Adipocyte (in vitro differentiated cells): Measurements from ENCODE around the gene FRS3.
"Not testable (repeated sequence)": the region's sequence is repeated elsewhere in the genome, so short reads cannot be mapped to it uniquely, and the experiment has no call there.

Experiments used
- DNase-seq: peaks from one replicate; pipeline ENCODE4 v3.0.0-alpha.2; 2015; ENCODE audit warnings: low read depth
- H3K27me3 ChIP-seq: replicated peaks from 2 replicates; pipeline ENCODE4 v1.7.0; 2013; ENCODE audit warnings: mild to moderate bottlenecking, low read length, moderate library complexity; ENCODE audit not compliant: control insufficient read depth, insufficient read depth
- H3K36me3 ChIP-seq: 2 replicates; pipeline ENCODE4 v1.7.0; 2013; ENCODE audit warnings: low read length, mild to moderate bottlenecking, moderate library complexity; ENCODE audit not compliant: control insufficient read depth, insufficient read depth, severe bottlenecking
- H3K4me1 ChIP-seq: 2 replicates; pipeline ENCODE4 v1.7.0; 2013; ENCODE audit warnings: mild to moderate bottlenecking, low read length, moderate library complexity; ENCODE audit not compliant: control insufficient read depth, insufficient read depth
- H3K4me3 ChIP-seq: 2 replicates; pipeline ENCODE4 v1.7.0; 2013; ENCODE audit warnings: mild to moderate bottlenecking, low read length, moderate library complexity
- H3K9ac ChIP-seq: 2 replicates; pipeline ENCODE4 v1.7.0; 2013; ENCODE audit warnings: mild to moderate bottlenecking, low read length, moderate library complexity
- H3K9me3 ChIP-seq: 2 replicates; pipeline ENCODE4 v1.7.0; 2013; ENCODE audit warnings: mild to moderate bottlenecking, low read length, moderate library complexity; ENCODE audit not compliant: control insufficient read depth

The FRS3 gene

DNA sequence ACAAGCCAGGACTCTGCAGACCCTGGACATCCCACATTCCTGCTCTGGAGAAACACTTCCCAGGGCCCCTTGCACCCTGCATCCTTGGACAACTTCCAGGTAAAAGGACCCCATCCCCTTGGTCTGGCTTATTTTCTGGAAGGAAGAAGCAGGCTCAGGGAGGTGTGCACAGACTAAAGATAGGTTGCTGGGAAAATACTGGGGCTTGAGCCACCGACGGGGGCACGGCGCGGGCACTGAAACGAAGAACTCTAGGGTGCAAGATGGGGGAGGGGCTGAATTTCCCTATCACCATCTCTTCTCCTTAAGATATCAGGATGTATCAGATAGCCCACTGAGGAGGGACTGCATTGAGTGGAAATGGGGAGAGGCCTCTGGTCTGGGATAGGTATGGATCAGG lies 805 bp downstream of the FRS3 start:
- Histone ChIP-seq H3K9ac (peak overlapping the region; percentile 89), H3K4me3 (peak overlapping the region; percentile 91), H3K27me3 (no peaks in the 10 kb centered on the region), H3K4me1 (peaks cover 18% of the 10 kb centered on the region), H3K36me3 (peaks cover 15% of the 10 kb centered on the region), H3K9me3 (no peaks in the 10 kb centered on the region)
- DNase-seq = no peak

DNA sequence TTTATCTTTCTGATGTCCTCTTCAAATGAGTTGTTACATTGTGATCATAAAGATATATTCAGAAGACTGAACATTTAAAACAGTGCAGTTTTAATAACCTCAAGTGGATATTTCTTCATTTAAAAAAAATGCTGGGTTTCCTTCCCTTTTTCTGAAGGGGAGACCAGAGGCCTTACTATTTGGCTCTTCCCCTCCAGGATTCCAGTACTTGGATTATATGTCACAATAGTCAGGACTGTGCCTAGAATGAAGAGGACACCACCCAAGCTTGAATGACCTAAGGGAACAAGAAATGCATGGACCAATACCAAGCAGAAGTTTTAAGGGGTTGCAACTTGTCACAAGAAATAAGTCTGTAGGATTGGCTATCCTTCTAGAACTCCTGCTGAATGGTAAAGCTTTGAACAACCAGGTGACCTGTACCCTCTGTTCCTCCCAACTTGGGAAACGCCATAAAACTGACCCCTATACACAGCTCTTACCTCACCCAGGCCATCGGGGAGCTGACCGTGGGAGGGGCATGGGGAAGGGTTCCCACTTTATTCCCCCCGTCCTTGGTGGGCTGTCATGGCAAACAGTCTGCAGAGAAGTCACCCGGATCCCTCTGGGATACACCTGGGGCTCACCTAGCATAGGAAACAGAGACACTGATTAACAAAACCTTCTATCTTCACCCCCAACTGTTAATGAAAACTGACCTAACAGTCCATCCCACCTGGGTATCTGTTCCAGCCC lies 2.0 kb downstream of the FRS3 start:
- Histone ChIP-seq H3K36me3 (peaks cover 17% of the 10 kb centered on the region), H3K4me3 (no peak overlapping the region), H3K4me1 (peaks cover 18% of the 10 kb centered on the region), H3K9ac (no peak overlapping the region), H3K9me3 (no peaks in the 10 kb centered on the region), H3K27me3 (no peaks in the 10 kb centered on the region)
- DNase-seq = no peak

- H3K9me3 ChIP-seq = no peaks in the 10 kb centered on the region
- H3K4me1 ChIP-seq = peaks cover 7% of the 10 kb centered on the region
- H3K4me3 ChIP-seq = no peak overlapping the region
- DNase-seq = no peak
- no peak overlapping the region for H3K9ac ChIP-seq
- H3K36me3 ChIP-seq = peaks cover 37% of the 10 kb centered on the region
- no peaks in the 10 kb centered on the region for H3K27me3 ChIP-seq
These were observed 4.3 kb downstream of the FRS3 start for GRCh38 chr6:41775293-41775882.

DNA sequence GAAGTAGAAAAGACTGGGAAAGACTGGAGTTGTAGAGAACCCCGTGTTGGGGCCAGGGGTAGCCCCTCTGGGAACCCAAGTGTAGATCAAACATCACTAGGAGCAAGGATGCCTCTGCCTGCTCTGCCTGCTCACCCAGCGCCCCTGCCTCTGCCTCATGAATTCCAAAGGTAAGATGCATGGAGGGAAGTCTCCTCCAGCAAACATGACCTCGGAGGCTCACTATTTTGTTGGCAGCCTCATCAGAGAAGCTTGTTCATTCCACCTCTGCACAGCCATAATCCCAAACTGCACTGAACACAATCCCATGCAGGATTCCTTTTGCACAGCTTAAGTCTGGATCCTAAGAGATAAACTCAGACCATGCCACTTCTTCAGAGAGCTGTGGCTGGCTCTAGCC lies 4.9 kb downstream of the FRS3 start:
- no peak for DNase-seq
- H3K4me1 ChIP-seq = peaks cover 7% of the 10 kb centered on the region
- H3K9ac ChIP-seq = no peak overlapping the region
- no peaks in the 10 kb centered on the region for H3K9me3 ChIP-seq
- no peak overlapping the region for H3K4me3 ChIP-seq
- no peaks in the 10 kb centered on the region for H3K27me3 ChIP-seq
- H3K36me3 ChIP-seq = peaks cover 37% of the 10 kb centered on the region

GRCh38 chr6:41771058-41771983 lies 8.4 kb downstream of the FRS3 start:
- Histone ChIP-seq H3K4me3 (no peak overlapping the region), H3K36me3 (peaks cover 37% of the 10 kb centered on the region), H3K27me3 (no peaks in the 10 kb centered on the region), H3K9ac (no peak overlapping the region), H3K4me1 (peaks cover 11% of the 10 kb centered on the region), H3K9me3 (no peaks in the 10 kb centered on the region)
- no peak for DNase-seq

- Histone ChIP-seq H3K4me3 (no peak overlapping the region), H3K9me3 (no peaks in the 10 kb centered on the region), H3K9ac (no peak overlapping the region), H3K27me3 (no peaks in the 10 kb centered on the region), H3K4me1 (peaks cover 15% of the 10 kb centered on the region), H3K36me3 (peaks cover 36% of the 10 kb centered on the region)
- DNase-seq = no peak
These were observed 9.2 kb downstream of the FRS3 start for GRCh38 chr6:41770381-41771057.

GRCh38 chr6:41769376-41769775 lies 10.3 kb downstream of the FRS3 start:
- no peaks in the 10 kb centered on the region for H3K27me3 ChIP-seq
- DNase-seq = no peak
- H3K9ac ChIP-seq = no peak overlapping the region
- H3K9me3 ChIP-seq = no peaks in the 10 kb centered on the region
- H3K36me3 ChIP-seq = peaks cover 25% of the 10 kb centered on the region
- H3K4me3 ChIP-seq = no peak overlapping the region
- H3K4me1 ChIP-seq = peaks cover 15% of the 10 kb centered on the region

- Histone ChIP-seq H3K9me3 (no peaks in the 10 kb centered on the region), H3K4me3 (no peak overlapping the region), H3K36me3 (peaks cover 22% of the 10 kb centered on the region), H3K27me3 (no peaks in the 10 kb centered on the region), H3K9ac (no peak overlapping the region), H3K4me1 (peaks cover 15% of the 10 kb centered on the region)
- DNase-seq = no peak
These were observed 11.0 kb downstream of the FRS3 start for GRCh38 chr6:41768545-41769308.

DNA sequence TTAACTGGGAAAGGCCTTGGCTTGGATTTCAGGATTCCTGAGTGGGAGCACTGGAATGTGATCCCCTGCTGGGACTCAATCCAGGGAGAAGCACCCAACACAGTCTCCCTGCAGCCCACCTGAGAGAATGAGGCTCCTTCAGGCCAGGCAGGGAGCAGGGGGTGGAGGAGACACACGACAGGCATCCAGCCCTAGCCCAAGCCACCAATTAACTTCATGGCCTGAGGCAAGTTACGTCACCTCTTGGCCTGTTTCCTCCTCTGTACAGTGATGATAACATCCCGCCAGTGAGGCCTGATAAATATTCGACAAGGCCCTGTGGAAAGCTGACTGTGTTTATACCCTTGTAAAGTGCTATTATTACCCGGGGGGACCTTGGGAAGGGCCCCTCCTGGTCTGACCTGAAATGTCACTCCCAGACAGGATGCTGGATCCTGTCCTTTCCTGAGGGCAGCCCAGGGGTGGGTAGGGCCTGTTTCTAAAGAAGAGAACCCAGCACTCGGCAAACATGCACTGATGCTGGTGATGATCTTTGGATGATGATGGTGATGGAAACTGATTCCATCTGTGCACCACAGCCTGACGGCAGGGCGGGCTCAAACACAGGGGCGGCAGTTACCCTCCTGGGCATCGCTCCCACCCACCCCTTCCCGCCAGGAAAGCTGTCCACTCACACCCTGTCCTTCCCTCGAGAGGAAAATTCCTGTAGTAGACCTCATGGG lies 12.4 kb downstream of the FRS3 start:
- Histone ChIP-seq H3K27me3 (no peaks in the 10 kb centered on the region), H3K4me3 (no peak overlapping the region), H3K36me3 (peaks cover 16% of the 10 kb centered on the region), H3K9me3 (no peaks in the 10 kb centered on the region), H3K4me1 (peaks cover 15% of the 10 kb centered on the region), H3K9ac (peak overlapping the region; percentile 26)
- peak; percentile 93 for DNase-seq

DNA sequence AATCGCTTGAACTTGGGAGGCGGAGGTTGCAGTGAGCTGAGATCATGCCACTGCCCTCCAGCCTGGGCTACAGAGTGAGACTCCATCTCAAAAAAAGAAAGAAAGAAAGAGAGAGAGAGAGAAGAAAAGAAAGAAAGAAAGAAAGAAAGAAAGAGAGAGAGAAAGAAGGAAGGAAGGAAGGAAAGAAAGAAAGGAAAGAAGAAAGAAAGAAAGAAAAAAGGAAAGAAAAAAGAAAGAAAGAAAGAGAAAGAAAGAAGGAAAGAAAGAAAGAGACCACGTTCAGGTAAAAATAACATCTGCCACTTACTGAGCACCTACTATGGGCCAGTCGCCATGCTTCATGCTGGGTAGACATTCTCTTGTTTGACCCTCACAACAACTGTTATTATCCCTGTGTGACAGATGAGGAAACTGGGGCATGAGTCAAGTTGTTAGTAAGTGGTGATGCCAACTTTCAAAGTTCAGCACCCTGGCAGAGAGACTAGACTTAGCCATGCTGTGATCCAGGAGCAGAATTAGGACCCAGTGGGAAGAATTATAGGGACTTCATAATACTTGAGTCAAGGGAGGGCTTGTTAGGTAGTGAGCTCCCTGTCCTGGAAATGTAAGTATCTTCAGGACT lies 13.5 kb downstream of the FRS3 start:
- not testable (repeated sequence) for DNase-seq, H3K9ac ChIP-seq, H3K27me3 ChIP-seq, H3K4me3 ChIP-seq, H3K36me3 ChIP-seq, H3K9me3 ChIP-seq
- peaks cover 15% of the 10 kb centered on the region for H3K4me1 ChIP-seq
